ENCODE data around the gene SLX4IP. TPM values are rescaled to one million over a fixed set of nuclear protein-coding genes. Genes with fewer than 3 reads are reported as not detected.

The SLX4IP gene
- polyA plus RNA-seq, 1 experiment = 2.8 TPM

- DNase-seq (ENCODE audit: low read depth, low spot score) = no peak
- Histone ChIP-seq H3K4me3 (ENCODE audit: low read depth, low read length) (no peak overlapping the region), H3K27ac (ENCODE audit: low read depth, low read length) (no peak overlapping the region), H3K9me3 (ENCODE audit: control insufficient read depth, insufficient read depth, low read length) (no peaks in the 10 kb centered on the region), H3K27me3 (ENCODE audit: control insufficient read depth, insufficient read depth, low read length) (no peaks in the 10 kb centered on the region)
- ChIA-PET POLR2A (no interaction called here), CTCF (no interaction called here)
- TF ChIP-seq CTCF (IDR thresholded peaks at IDR 0.05; ENCODE audit: low read depth, low read length) = no peak
These were observed 30.1 kb upstream of the SLX4IP start for GRCh38 chr20:10404959-10405530.

GRCh38 chr20:10408108-10408813 is 26.8 kb upstream of the SLX4IP start:
- no peak overlapping the region for H3K4me3 ChIP-seq (ENCODE audit: low read depth, low read length)
- H3K27ac ChIP-seq (ENCODE audit: low read depth, low read length) = no peak overlapping the region
- no peak for DNase-seq (ENCODE audit: low read depth, low spot score)
- no peaks in the 10 kb centered on the region for H3K9me3 ChIP-seq (ENCODE audit: control insufficient read depth, insufficient read depth, low read length)
- POLR2A ChIA-PET = no interaction called here
- H3K27me3 ChIP-seq (ENCODE audit: control insufficient read depth, insufficient read depth, low read length) = no peaks in the 10 kb centered on the region
- TF ChIP-seq CTCF (IDR thresholded peaks at IDR 0.05; ENCODE audit: low read depth, low read length) = no peak
- CTCF ChIA-PET = interaction anchor here (0.7 to 1.8 kb wide), 3 partner anchors 17 to 790 kb away, joined by 4 to 5 read pairs (median 5); no protein-coding TSS in a partner anchor

DNA sequence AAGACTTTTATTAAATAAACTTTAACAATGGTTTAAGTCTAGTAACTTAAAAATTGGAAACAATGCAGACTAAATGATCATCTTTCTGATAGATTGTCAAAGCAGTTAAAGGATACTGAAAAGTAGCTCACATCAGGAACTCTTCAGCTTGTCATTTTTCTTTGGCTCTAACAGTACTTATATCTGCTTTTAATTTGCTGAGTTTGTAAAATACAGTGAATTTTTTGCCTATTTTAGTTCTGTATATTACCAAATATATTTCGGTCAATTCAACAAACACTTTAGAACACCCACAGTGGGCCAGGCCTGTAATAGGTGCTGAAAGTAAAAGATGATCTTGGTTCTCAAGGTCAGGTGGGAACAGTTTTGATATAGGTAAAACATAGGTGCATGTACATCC is 23.4 kb upstream of the SLX4IP start:
- Histone ChIP-seq H3K27me3 (ENCODE audit: control insufficient read depth, insufficient read depth, low read length) (no peaks in the 10 kb centered on the region), H3K27ac (ENCODE audit: low read depth, low read length) (no peak overlapping the region), H3K4me3 (ENCODE audit: low read depth, low read length) (no peak overlapping the region), H3K9me3 (ENCODE audit: control insufficient read depth, insufficient read depth, low read length) (no peaks in the 10 kb centered on the region)
- no peak for TF ChIP-seq CTCF (IDR thresholded peaks at IDR 0.05; ENCODE audit: low read depth, low read length)
- DNase-seq (ENCODE audit: low read depth, low spot score) = no peak
- ChIA-PET POLR2A (no interaction called here), CTCF (interaction anchor here (0.6 to 1.0 kb wide), 2 partner anchors 44 to 433 kb away, joined by 3 to 4 read pairs; no protein-coding TSS in a partner anchor)

- ChIA-PET POLR2A (interaction anchor here (0.5 kb wide), 1 partner anchor 499 kb away, joined by 6 read pairs; no protein-coding TSS in a partner anchor), CTCF (interaction anchor here (1.1 to 2.6 kb wide), 4 partner anchors 13 to 434 kb away, joined by 3 to 16 read pairs (median 10); no protein-coding TSS in a partner anchor)
- no peak overlapping the region for H3K4me3 ChIP-seq (ENCODE audit: low read depth, low read length)
- H3K9me3 ChIP-seq (ENCODE audit: control insufficient read depth, insufficient read depth, low read length) = no peaks in the 10 kb centered on the region
- H3K27ac ChIP-seq (ENCODE audit: low read depth, low read length) = no peak overlapping the region
- no peaks in the 10 kb centered on the region for H3K27me3 ChIP-seq (ENCODE audit: control insufficient read depth, insufficient read depth, low read length)
- TF ChIP-seq CTCF (IDR thresholded peaks at IDR 0.05; ENCODE audit: low read depth, low read length) = peak; percentile 37
- no peak for DNase-seq (ENCODE audit: low read depth, low spot score)
These were observed 22.3 kb upstream of the SLX4IP start for GRCh38 chr20:10412591-10413408.
